Ectodermal cell (in vitro differentiated cells): ENCODE measurements around the gene LTBP3.

ENCODE experiments used
- H3K27ac ChIP-seq: 2 replicates; pipeline ENCODE4 v1.7.0; 2013; ENCODE audit warnings: mild to moderate bottlenecking, low read depth, low read length; ENCODE audit not compliant: insufficient read depth, poor library complexity, severe bottlenecking
- H3K27me3 ChIP-seq: 2 replicates; pipeline ENCODE4 v1.7.0; 2013; ENCODE audit warnings: mild to moderate bottlenecking, low read length; ENCODE audit not compliant: insufficient read depth, control insufficient read depth, poor library complexity, severe bottlenecking
- H3K36me3 ChIP-seq: one replicate; pipeline ENCODE4 v1.7.0; 2013; ENCODE audit warnings: low read length; ENCODE audit not compliant: control insufficient read depth, insufficient read depth
- H3K4me1 ChIP-seq: one replicate; pipeline ENCODE4 v1.7.0; 2013; ENCODE audit warnings: low read length; ENCODE audit not compliant: control insufficient read depth, insufficient read depth
- H3K4me3 ChIP-seq: 2 replicates; pipeline ENCODE4 v1.7.0; 2013; ENCODE audit warnings: low read depth, low read length, control low read depth; ENCODE audit not compliant: insufficient read depth
- H3K9me3 ChIP-seq: 2 replicates; pipeline ENCODE4 v1.7.0; 2013; ENCODE audit warnings: mild to moderate bottlenecking, low read length, moderate library complexity; ENCODE audit not compliant: control insufficient read depth
- WGBS, 2 experiments: methylation state at CpG; one replicate each; pipeline ENCODE4 v1.1.7; 2013; ENCODE audit warnings: missing lambda C conversion rate in 2 of 2; 5-methylcytosine and 5-hydroxymethylcytosine counted together

The LTBP3 gene

DNA sequence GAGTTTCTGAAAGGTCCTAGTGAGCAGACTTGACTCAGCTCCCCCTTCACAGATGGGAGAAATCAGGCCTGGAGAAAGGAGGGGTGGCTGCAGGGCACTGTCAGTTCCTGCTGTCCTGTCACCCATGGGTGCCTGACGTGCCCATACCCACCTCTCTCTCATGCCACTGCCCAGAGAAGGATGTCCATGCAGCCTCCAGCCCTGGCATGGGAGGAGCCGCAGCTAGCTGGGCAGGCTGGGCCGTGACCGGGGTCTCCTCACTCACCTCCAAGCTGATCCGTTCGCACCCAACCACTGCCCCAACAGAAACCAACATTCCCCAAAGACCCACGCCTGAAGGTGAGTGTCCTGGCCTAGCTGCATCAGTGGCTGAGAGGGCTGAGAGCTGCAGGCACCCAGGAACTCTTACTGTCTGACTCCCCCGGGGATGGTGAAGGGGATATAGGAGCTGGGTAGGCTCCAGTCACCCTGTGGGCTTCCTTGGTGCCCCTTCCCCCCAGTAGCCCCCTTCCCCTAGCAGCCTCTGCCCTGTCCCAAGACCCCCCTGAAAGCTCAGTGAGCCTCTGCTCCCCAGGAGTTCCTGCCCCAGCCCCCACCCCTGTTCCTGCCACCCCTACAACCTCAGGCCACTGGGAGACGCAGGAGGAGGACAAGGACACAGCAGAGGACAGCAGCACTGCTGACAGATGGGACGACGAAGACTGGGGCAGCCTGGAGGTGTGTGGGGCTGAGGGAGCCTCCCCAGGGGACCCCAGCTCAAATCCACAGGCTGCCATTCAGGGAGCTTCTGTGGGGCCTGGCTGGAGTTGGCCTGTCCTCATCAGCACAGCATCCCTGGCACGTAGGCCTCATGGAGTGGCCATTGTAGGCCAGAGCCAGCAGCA, 21.5 kb downstream of the LTBP3 start:
- Histone ChIP-seq H3K27ac (no peak overlapping the region), H3K4me3 (no peak overlapping the region), H3K4me1 (peaks cover 11% of the 10 kb centered on the region), H3K36me3 (peaks cover 24% of the 10 kb centered on the region), H3K27me3 (peaks cover 46% of the 10 kb centered on the region), H3K9me3 (no peaks in the 10 kb centered on the region)
- WGBS, 2 experiments, result 93 to 95% methylated on average over 12 of the region's 12 CpGs

DNA sequence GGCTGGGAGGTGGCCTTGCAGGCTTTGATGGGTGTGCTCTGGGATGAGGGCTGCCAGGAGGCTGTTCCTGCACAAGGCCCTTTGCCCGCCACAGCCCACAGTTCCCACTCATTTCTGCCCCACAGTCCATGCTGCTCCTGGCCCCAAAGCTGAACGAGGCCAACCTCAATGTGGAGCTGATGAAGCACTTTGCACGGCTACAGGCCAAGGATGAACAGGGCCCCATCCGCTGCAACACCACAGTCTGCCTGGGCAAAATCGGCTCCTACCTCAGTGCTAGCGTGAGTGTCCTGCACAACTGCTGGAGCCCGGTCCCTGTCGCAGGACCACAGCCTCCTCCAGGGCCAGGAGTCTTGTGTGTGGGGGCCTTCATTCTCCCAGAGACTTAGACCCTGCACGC, 23.1 kb downstream of the LTBP3 start:
- Histone ChIP-seq H3K4me1 (peaks cover 10% of the 10 kb centered on the region), H3K36me3 (peaks cover 37% of the 10 kb centered on the region), H3K27ac (no peak overlapping the region), H3K27me3 (peaks cover 31% of the 10 kb centered on the region), H3K4me3 (no peak overlapping the region), H3K9me3 (no peaks in the 10 kb centered on the region)
- 95 to 96% methylated on average over 9 of the region's 9 CpGs for WGBS, 2 experiments

DNA sequence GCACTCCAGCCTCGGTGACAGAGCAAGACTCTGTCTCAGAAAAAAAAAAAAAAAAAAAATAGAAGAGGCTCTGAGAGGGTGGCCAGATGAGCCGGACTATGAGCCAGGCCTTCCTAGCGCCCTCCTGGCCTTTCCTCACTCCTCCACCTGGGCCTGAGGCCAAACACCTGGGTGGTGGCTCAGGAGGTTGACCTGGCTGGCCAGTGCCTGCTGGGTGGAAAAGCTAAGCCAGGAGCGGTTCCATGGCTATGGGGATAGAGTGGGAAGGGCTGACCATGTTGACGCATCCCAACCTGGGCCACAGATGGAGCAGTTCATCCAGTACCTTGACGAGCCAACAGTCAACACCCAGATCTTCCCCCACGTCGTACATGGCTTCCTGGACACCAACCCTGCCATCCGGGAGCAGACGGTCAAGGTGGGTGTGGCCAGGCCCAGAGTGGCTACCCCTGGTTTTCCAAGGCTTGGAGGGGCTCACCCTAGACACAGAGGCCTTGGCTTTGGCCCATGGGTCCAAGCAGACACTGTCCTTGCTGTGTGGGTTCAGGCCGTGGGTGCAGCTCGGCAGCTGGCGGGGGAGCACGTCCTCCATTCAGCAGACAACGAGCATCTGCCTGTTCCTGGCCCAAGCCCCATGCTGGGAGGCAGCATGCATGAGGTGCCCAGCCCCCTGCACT, 25.6 kb downstream of the LTBP3 start:
- no peak overlapping the region for H3K4me3 ChIP-seq
- no peaks in the 10 kb centered on the region for H3K9me3 ChIP-seq
- H3K27me3 ChIP-seq, result peaks cover 5% of the 10 kb centered on the region
- H3K4me1 ChIP-seq, result no peaks in the 10 kb centered on the region
- no peak overlapping the region for H3K27ac ChIP-seq
- 92 to 93% methylated on average over 15 of the region's 15 CpGs for WGBS, 2 experiments
- H3K36me3 ChIP-seq, result peaks cover 33% of the 10 kb centered on the region

DNA sequence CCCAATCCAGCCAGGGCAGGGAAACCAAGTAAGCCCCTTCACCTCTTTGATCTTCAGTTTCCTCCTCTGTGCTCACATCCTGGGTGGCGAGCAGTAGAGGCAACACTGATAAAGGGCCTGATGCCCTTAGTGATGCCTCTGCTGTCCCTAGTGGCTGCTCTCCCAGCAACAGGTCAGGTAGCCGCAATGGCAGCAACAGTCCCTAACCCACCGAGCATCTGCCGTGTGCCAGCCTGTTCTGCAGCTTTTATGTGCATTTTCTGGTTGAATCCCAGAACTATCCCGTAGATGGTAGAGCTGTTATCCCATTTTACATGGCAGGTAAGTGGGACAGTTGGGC, 28.0 kb downstream of the LTBP3 start:
- Histone ChIP-seq H3K27ac (no peak overlapping the region), H3K9me3 (no peaks in the 10 kb centered on the region), H3K36me3 (peaks cover 29% of the 10 kb centered on the region), H3K27me3 (no peaks in the 10 kb centered on the region), H3K4me1 (peaks cover 8% of the 10 kb centered on the region), H3K4me3 (no peak overlapping the region)
- WGBS, 2 experiments, result 84 to 86% methylated on average over 5 of the region's 5 CpGs

DNA sequence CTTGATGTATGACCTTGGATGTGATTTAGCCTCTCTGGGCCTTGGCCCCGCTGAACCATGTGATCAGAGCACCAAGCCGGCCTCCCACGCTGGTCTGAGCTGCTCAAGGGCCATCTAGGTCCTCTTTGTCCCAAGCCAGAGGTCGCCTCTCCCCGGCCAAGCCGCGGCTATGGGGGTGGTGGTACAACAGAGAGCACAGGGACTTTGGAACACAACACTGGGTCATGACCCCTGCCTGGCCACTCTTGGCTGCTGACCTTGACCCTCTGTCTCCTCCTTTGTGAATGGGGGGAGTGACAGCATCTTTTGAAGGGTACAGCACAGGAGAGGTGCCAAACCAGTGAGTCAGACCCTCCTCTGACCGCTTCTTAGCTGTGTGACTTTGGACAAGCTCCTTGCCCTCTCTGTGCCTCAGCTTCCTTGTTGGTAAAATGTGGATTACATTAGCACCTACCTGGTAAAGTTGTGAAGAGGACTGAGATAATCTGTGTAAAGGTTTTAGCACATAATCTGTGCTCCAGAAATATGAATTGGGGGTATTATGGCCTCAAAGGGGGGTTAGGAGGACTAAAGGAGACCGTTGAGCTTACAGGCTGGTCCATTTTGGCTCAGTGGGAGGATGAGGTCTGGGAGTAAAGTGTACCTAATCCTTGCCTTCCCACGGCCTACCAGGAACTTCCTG, 28.5 kb downstream of the LTBP3 start:
- 92% methylated on average over 10 of the region's 10 CpGs for WGBS, 2 experiments
- peaks cover 27% of the 10 kb centered on the region for H3K36me3 ChIP-seq
- no peak overlapping the region for H3K4me3 ChIP-seq
- no peaks in the 10 kb centered on the region for H3K9me3 ChIP-seq
- no peaks in the 10 kb centered on the region for H3K27me3 ChIP-seq
- no peak overlapping the region for H3K27ac ChIP-seq
- peaks cover 8% of the 10 kb centered on the region for H3K4me1 ChIP-seq

DNA sequence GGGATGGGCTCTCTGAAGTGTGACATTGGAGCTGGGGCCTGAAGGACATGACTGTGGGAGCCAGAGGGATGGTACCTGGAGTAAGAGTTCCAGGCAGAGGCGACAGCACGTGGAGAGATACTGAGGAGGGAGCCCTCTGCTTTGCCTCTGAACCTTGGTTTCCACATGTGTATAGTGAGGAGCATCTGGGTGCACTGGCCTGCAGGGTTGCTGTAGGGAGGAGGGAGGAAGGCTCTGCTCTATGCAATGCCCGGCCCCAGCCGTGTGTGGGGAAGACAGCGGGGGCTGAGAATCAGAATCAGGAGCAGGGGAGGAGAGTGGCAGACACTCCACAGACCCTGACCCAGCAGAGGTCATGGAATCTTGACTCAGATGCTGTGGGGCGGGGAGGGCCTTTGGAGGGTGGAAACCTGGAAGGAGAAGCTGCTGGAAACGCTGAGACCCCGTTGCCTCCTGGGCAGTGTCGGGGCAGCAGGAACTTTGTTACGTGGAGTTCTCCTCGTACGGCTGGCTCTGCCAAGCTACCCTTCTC, 29.3 kb downstream of the LTBP3 start:
- no peak overlapping the region for H3K27ac ChIP-seq
- H3K4me3 ChIP-seq, result no peak overlapping the region
- H3K27me3 ChIP-seq, result no peaks in the 10 kb centered on the region
- WGBS, 2 experiments, result 91 to 92% methylated on average over 12 of the region's 12 CpGs
- peaks cover 27% of the 10 kb centered on the region for H3K36me3 ChIP-seq
- peaks cover 15% of the 10 kb centered on the region for H3K4me1 ChIP-seq
- H3K9me3 ChIP-seq, result no peaks in the 10 kb centered on the region

DNA sequence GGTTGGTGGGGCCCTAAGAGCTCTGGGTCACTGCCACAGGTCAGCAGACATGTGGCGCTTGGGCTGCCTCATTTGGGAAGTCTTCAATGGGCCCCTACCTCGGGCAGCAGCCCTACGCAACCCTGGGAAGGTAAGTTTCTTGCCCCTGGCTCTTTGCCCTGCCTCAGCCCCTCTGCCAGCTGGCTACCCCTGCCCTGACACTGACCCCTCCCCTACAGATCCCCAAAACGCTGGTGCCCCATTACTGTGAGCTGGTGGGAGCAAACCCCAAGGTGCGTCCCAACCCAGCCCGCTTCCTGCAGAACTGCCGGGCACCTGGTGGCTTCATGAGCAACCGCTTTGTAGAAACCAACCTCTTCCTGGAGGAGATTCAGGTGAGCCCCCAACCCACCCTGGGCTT, 31.4 kb downstream of the LTBP3 start:
- 95 to 96% methylated on average over 8 of the region's 8 CpGs for WGBS, 2 experiments
- no peaks in the 10 kb centered on the region for H3K27me3 ChIP-seq
- no peak overlapping the region for H3K27ac ChIP-seq
- no peaks in the 10 kb centered on the region for H3K9me3 ChIP-seq
- H3K36me3 ChIP-seq, result peaks cover 17% of the 10 kb centered on the region
- H3K4me3 ChIP-seq, result no peak overlapping the region
- H3K4me1 ChIP-seq, result peaks cover 17% of the 10 kb centered on the region

DNA sequence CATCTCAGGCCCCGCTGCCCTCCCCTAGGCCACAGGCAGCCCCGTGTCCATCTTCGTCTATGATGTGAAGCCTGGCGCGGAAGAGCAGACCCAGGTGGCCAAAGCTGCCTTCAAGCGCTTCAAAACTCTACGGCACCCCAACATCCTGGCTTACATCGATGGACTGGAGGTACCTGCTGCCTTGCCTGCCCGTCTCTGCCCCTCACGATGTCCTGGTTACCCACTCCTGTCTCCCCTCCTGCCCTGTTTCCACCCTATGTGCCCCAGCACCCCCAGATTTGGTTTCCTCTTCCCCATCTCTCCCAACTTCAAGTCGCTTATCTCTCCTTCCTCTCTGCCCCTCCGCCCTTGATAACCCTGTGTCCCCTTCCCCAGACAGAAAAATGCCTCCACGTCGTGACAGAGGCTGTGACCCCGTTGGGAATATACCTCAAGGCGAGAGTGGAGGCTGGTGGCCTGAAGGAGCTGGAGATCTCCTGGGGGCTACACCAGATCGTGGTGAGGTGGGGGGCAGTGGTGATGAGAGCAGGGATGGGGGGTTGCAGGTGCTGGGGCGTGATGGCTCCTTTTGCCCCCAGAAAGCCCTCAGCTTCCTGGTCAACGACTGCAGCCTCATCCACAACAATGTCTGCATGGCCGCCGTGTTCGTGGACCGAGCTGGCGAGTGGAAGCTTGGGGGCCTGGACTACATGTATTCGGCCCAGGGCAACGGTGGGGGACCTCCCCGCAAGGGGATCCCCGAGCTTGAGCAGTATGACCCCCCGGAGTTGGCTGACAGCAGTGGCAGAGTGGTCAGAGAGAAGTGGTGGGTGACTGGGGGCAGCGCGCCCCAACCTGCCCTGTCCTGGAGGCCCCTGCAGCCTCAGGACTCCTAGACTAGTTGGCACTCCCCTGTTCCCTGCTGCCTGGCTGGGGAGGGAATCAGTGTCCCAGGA, 32.3 kb downstream of the LTBP3 start:
- Histone ChIP-seq H3K9me3 (no peaks in the 10 kb centered on the region), H3K4me1 (peaks cover 17% of the 10 kb centered on the region), H3K36me3 (peaks cover 8% of the 10 kb centered on the region), H3K27me3 (no peaks in the 10 kb centered on the region), H3K27ac (no peak overlapping the region), H3K4me3 (peak overlapping the region; percentile 79)
- WGBS, 2 experiments, result 68 to 69% methylated on average over 31 of the region's 31 CpGs

DNA sequence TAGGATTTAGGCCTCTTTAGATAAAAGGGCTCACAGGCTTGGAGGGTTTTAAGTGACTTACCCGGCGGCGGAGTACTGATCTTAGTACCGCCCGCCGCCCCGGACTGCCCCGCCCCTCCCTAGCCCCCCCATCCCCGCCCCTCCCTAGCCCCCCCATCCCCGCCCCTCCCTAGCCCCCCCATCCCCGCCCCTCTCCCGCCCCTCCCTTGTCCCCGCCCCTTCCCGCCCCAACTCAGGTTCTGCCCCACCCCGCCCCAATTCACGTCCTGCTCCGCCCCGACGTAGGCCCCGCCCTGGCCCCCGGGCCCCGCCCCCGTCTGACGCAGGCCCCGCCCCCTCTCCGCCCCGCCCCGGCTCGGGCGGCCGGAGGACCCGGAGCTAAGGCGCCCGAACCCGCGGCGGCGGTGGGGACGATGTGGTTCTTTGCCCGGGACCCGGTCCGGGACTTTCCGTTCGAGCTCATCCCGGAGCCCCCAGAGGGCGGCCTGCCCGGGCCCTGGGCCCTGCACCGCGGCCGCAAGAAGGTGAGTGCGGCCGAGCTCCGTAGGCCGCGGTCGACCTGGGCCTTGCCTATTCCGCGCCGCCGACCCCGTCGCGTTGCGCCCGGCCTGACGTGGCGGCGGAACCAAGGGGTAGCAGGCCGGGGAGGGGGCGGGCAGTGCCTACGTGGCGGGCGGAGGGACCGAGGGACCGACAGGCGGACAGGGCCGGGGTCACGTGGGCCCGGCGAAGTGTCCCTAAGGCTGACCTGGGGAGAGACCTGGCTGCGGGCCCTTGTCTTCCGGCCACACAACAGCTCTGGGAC, 33.2 kb downstream of the LTBP3 start, which contains the start of gene SCYL1:
SCYL1 (plus strand) TSS at position 343 of the 805 bp plus-strand sequence; CDS start at position 414, 71 bp downstream.
- Histone ChIP-seq H3K36me3 (peaks cover 3% of the 10 kb centered on the region), H3K4me3 (peak within 1 kb of the TSS; percentile 79), H3K27me3 (no peaks in the 10 kb centered on the region), H3K27ac (peak within 1 kb of the TSS; percentile 63), H3K4me1 (peaks cover 17% of the 10 kb centered on the region), H3K9me3 (no peaks in the 10 kb centered on the region)
- WGBS, 2 experiments, result 0 to 1% methylated on average over 67 to 70 of the region's 82 CpGs
